Kidney (tissue), 14 donors: ENCODE results near the gene ZNF445. TPM values are rescaled to one million over a fixed set of nuclear protein-coding genes. Genes with fewer than 3 reads are reported as not detected.
A peak's percentile ranks its signal among the peaks of the same experiment; 100 is the strongest.
"Not testable (repeated sequence)": the region's sequence is repeated elsewhere in the genome, so short reads cannot be mapped to it uniquely, and the experiment has no call there.

ENCODE experiments used
- DNase-seq, 5 donors: peaks; one replicate each; pipeline ENCODE4 v3.0.0-alpha.2; 2013 to 2020
- FAIRE-seq: peaks from 2 replicates; lab custom pipeline; 2012; peaks lifted over from hg19 to GRCh38; lab: Jason Lieb, UNC
- H3K27ac ChIP-seq, 2 donors: one replicate each; pipeline ENCODE4 v1.7.0; 2013; ENCODE audit warnings: low read depth in 2 of 2, low read length in 2 of 2, inconsistent platforms in 1 of 2
- H3K27me3 ChIP-seq: one replicate; pipeline ENCODE4 v1.7.1; 2013; ENCODE audit warnings: low read length, inconsistent platforms; ENCODE audit not compliant: control insufficient read depth, insufficient read depth
- H3K36me3 ChIP-seq, 3 donors: one replicate each; pipeline versions ENCODE4 v1.7.0 to v1.7.1; 2013; ENCODE audit warnings: low read length in 3 of 3, control low read depth in 1 of 3, inconsistent platforms in 1 of 3; ENCODE audit not compliant: insufficient read depth in 3 of 3, control insufficient read depth in 2 of 3
- H3K4me1 ChIP-seq, 3 donors: one replicate each; pipeline versions ENCODE4 v1.7.0 to v1.7.1; 2013; ENCODE audit warnings: low read length in 3 of 3, inconsistent platforms in 1 of 3, low read depth in 1 of 3; ENCODE audit not compliant: control insufficient read depth in 2 of 3, insufficient read depth in 2 of 3
- H3K4me3 ChIP-seq, 3 donors: one replicate each; pipeline versions ENCODE4 v1.7.0 to v1.8.1; 2013; ENCODE audit warnings: low read length in 3 of 3, control low read depth in 1 of 3, inconsistent platforms in 1 of 3
- H3K9ac ChIP-seq, 3 donors: one replicate each; pipeline versions ENCODE4 v1.7.0 to v1.7.1; 2013; ENCODE audit warnings: low read length in 3 of 3, control low read depth in 1 of 3, inconsistent platforms in 1 of 3
- H3K9me3 ChIP-seq, 3 donors: one replicate each; pipeline versions ENCODE4 v1.7.0 to v1.7.1; 2013; ENCODE audit warnings: low read length in 3 of 3, control low read depth in 1 of 3, inconsistent platforms in 1 of 3; ENCODE audit not compliant: control insufficient read depth in 2 of 3, insufficient read depth in 1 of 3
- intact Hi-C: fragments of 100-400 bp; cut with DNase I; formaldehyde crosslinking; loops from one replicate; pipeline ENCODE4 v1.11.1; 2022
- polyA plus RNA-seq: library from polyadenylated mRNA; stranded (reverse); fragments of 350-450 nt; fragmentation: Illumina TruSeq; extraction: RNeasy Lipid Tissue Mini Kit (QIAGEN cat#74804); gene quantifications from one replicate; pipeline ENCODE4 v1.2.3, GENCODE V29; 2014; ENCODE audit warnings: low read depth, low replicate concordance; ENCODE audit not compliant: insufficient read depth
- total RNA-seq: library from RNA; stranded (reverse); fragmentation: NEBNext Ultra II Directional; extraction: Animal tissue kit (Norgen Biotek cat#: 25700); gene quantifications from one replicate; pipeline ENCODE4 v1.2.1, GENCODE V29; 2021
- TF ChIP-seq, protein P1 (sequence below): IDR thresholded peaks from 3 replicates; pipeline ENCODE4 v1.5.1; 2012; ENCODE audit warnings: mild to moderate bottlenecking, moderate library complexity, borderline replicate concordance; ENCODE audit not compliant: insufficient read depth; ENCODE audit errors: extremely low read depth
- donor health status: control.
- donor health status: control.
- donor health status: control.
- donor health status: control.
- donor health status: control.
- donor health status: DM: yes; HTN: yes; CAD: no.
- donor health status: Normal renal cell carcinoma (clear cell type).

The ZNF445 gene
- total and polyA plus RNA-seq, 2 donors from 2014 or later, result 2.3 to 19.6 TPM

DNA sequence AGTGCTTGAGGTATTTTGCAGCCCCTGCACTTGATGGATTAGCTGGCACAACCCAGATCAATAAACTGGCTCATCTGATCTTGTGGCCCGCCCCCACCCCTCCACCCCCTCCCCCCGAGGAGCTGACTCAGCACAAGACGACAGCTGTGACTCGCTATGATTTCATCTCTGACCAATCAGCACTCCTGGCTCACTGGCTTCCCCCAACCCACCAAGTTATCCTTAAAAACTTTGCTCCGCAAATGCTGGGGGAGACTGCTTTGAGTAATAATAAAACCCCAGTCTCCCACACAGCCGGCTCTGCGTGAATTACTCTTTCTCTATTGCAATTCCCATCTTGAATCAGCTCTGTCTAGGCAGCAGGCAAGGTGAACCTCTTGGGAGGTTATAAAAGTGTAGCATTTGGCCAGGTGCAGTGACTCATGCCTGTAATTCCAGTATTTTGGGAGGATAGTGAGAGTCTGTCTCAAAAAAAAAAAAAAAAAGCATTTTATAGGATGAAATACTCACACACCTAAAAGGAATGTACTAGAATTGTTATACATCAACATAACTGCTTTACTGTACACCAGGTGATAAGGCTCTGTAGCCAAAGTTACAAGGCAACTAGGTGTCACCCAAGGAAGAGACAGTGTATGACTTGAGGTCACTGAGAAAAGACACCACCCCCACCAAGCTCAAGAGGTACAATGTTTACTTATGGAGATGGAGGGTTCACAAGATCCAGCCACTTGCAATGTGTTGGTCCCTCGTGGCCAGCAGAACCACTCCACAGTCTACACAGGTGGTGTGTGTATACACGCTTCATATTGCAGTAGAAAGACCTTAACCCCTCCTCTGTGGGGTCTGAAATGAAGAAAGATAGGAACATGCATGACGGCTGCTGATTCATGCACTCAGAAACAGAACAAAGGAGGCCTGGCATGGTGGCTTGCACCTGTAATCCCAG is 8.6 kb downstream of the ZNF445 start:
- FAIRE-seq, result no peak
- H3K27ac ChIP-seq, result no peak overlapping the region
- H3K27me3 ChIP-seq, result no peaks in the 10 kb centered on the region
- intact Hi-C loops, result no loop called here
- no peaks in the 10 kb centered on the region for H3K9me3 ChIP-seq
- no peak overlapping the region for H3K9ac ChIP-seq
- peak in 2 of 5 donors; percentile 5 to 14 for DNase-seq
- H3K4me3 ChIP-seq, result no peak overlapping the region
- no peaks in the 10 kb centered on the region for H3K4me1 ChIP-seq
- TF ChIP-seq, protein P1, sequence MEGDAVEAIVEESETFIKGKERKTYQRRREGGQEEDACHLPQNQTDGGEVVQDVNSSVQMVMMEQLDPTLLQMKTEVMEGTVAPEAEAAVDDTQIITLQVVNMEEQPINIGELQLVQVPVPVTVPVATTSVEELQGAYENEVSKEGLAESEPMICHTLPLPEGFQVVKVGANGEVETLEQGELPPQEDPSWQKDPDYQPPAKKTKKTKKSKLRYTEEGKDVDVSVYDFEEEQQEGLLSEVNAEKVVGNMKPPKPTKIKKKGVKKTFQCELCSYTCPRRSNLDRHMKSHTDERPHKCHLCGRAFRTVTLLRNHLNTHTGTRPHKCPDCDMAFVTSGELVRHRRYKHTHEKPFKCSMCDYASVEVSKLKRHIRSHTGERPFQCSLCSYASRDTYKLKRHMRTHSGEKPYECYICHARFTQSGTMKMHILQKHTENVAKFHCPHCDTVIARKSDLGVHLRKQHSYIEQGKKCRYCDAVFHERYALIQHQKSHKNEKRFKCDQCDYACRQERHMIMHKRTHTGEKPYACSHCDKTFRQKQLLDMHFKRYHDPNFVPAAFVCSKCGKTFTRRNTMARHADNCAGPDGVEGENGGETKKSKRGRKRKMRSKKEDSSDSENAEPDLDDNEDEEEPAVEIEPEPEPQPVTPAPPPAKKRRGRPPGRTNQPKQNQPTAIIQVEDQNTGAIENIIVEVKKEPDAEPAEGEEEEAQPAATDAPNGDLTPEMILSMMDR, result no peak
- H3K36me3 ChIP-seq, result peaks cover 1 to 16% (median 5%) of the 10 kb centered on the region in 3 donors

DNA sequence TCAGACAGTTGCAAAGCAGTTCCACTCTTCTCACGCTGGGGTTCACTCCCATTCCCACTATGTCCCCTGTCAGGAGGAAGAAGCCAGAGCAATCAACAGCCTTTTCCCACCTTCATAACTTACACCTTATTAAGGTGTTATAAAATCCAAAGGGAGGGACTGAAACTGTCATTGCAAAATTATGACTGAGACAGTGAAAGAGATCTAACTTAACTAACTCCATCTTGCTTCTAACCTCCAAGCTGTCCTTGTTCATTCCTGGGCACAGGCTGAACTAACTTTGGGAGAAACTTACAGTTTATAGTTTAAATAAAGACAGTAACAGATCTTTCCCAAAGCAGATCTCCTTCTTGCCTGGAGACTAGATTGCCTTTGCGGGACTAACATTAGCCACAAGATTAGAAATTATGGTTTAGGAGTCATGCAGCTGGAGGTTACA is 9.4 kb downstream of the ZNF445 start:
- H3K9me3 ChIP-seq, H3K4me1 ChIP-seq, FAIRE-seq, H3K27me3 ChIP-seq, DNase-seq, intact Hi-C loops, H3K4me3 ChIP-seq, H3K9ac ChIP-seq, H3K27ac ChIP-seq: not testable (repeated sequence)
- peaks cover 5 to 21% (median 5%) of the 10 kb centered on the region in 3 donors for H3K36me3 ChIP-seq

DNA sequence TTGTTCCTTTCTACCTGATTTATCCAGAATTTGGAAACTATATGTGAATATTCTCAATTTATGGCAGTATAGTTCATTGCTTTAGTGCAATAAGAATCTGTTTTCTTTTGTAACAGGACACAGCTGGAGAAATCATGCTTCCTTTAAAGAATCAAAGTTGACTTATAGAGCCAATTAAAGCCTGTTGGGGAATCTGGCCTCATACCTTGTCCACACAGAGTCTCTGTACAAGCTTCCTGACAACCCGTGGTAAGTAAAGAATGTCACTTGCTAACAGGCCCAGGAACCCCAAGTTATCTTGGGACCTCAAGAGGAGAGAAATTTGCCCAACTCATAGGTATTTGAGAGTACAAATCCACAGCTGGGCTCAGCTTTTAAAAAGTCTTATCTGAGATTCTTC is 10.2 kb downstream of the ZNF445 start:
- TF ChIP-seq, protein P1, result no peak
- peak in 1 of 5 donors; percentile 3 for DNase-seq

DNA sequence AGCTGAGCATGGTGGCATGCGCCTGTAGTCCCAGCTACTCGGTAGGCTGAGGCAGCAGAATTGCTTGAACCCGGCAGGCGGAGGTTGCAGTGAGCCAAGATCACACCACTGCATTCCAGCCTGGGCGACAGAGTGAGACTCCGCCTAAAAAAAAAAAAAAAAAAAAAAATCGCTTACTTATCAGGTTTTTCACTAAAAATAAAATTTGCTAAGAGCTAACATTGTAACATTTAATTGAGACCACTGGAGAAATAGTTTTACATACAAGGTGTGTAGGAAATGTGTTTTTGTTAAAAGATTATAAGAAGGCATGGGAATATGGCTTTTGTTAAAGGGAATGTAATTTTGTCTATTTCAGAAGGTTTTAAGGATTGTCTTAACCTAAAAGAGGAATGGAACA is 12.6 kb downstream of the ZNF445 start:
- peaks cover 0 to 17% (median 0%) of the 10 kb centered on the region in 3 donors for H3K9me3 ChIP-seq
- intact Hi-C loops, FAIRE-seq: not testable (repeated sequence)

More for the DNA sequence above, 10.2 kb downstream of the ZNF445 start:
- Histone ChIP-seq H3K4me1 (no peaks in the 10 kb centered on the region), H3K36me3 (peaks cover 5 to 21% (median 5%) of the 10 kb centered on the region in 3 donors), H3K4me3 (no peak overlapping the region), H3K27me3 (no peaks in the 10 kb centered on the region), H3K9me3 (no peaks in the 10 kb centered on the region), H3K27ac (no peak overlapping the region), H3K9ac (no peak overlapping the region)
- no peak for FAIRE-seq
- intact Hi-C loops, result no loop called here

More for the DNA sequence above, 12.6 kb downstream of the ZNF445 start:
- H3K27ac ChIP-seq, H3K27me3 ChIP-seq, H3K4me3 ChIP-seq, H3K4me1 ChIP-seq, DNase-seq, H3K9ac ChIP-seq: not testable (repeated sequence)
- peaks cover 6 to 28% (median 7%) of the 10 kb centered on the region in 3 donors for H3K36me3 ChIP-seq
